ENCODE results near the gene OR2T10. TPM values are rescaled to one million over a fixed set of nuclear protein-coding genes. Genes with fewer than 3 reads are reported as not detected.

OR2T10 gene
- total RNA-seq, 1 donor, result not detected

- H3K79me2 ChIP-seq (ENCODE audit: insufficient read depth, low read length), result no peaks in the 10 kb centered on the region
- H3K27ac ChIP-seq (ENCODE audit: low read depth, low read length), result no peak overlapping the region
- no peak overlapping the region for H3K4me2 ChIP-seq (ENCODE audit: insufficient read depth, low read length)
- H2AFZ ChIP-seq (ENCODE audit: low read length), result no peak overlapping the region
- H3K4me1 ChIP-seq (ENCODE audit: insufficient read depth, low read length), result no peaks in the 10 kb centered on the region
- no peaks in the 10 kb centered on the region for H4K20me1 ChIP-seq (ENCODE audit: insufficient read depth, low read length)
- DNase-seq (ENCODE audit: insufficient read length, low spot score, missing footprints), result no peak
- TF ChIP-seq CTCF (IDR thresholded peaks at IDR 0.05; ENCODE audit: extremely low read depth, low read depth, low read length), result no peak
- H3K9me3 ChIP-seq (ENCODE audit: low read depth, low read length), result no peaks in the 10 kb centered on the region
- H3K36me3 ChIP-seq (ENCODE audit: insufficient read depth, low read length), result no peaks in the 10 kb centered on the region
- no peak overlapping the region for H3K4me3 ChIP-seq (ENCODE audit: insufficient read depth, low read length)
- no peaks in the 10 kb centered on the region for H3K27me3 ChIP-seq (ENCODE audit: insufficient read depth, low read length)
Observed at GRCh38 chr1:248625971-248626370, 28.5 kb upstream of the OR2T10 start.

GRCh38 chr1:248625166-248625565 lies 27.7 kb upstream of the OR2T10 start:
- no peak for DNase-seq (ENCODE audit: insufficient read length, low spot score, missing footprints)
- H3K36me3 ChIP-seq (ENCODE audit: insufficient read depth, low read length), result no peaks in the 10 kb centered on the region
- no peaks in the 10 kb centered on the region for H3K9me3 ChIP-seq (ENCODE audit: low read depth, low read length)
- H4K20me1 ChIP-seq (ENCODE audit: insufficient read depth, low read length), result no peaks in the 10 kb centered on the region
- no peak overlapping the region for H3K4me3 ChIP-seq (ENCODE audit: insufficient read depth, low read length)
- H3K4me2 ChIP-seq (ENCODE audit: insufficient read depth, low read length), result no peak overlapping the region
- no peaks in the 10 kb centered on the region for H3K79me2 ChIP-seq (ENCODE audit: insufficient read depth, low read length)
- TF ChIP-seq CTCF (IDR thresholded peaks at IDR 0.05; ENCODE audit: extremely low read depth, low read depth, low read length), result no peak
- no peaks in the 10 kb centered on the region for H3K4me1 ChIP-seq (ENCODE audit: insufficient read depth, low read length)
- H3K27ac ChIP-seq (ENCODE audit: low read depth, low read length), result no peak overlapping the region
- H3K27me3 ChIP-seq (ENCODE audit: insufficient read depth, low read length), result no peaks in the 10 kb centered on the region
- H2AFZ ChIP-seq (ENCODE audit: low read length), result no peak overlapping the region

- Histone ChIP-seq H3K27me3 (ENCODE audit: insufficient read depth, low read length) (no peaks in the 10 kb centered on the region), H3K36me3 (ENCODE audit: insufficient read depth, low read length) (no peaks in the 10 kb centered on the region), H4K20me1 (ENCODE audit: insufficient read depth, low read length) (no peaks in the 10 kb centered on the region), H3K79me2 (ENCODE audit: insufficient read depth, low read length) (no peaks in the 10 kb centered on the region), H2AFZ (ENCODE audit: low read length) (no peak overlapping the region), H3K4me3 (ENCODE audit: insufficient read depth, low read length) (no peak overlapping the region), H3K9me3 (ENCODE audit: low read depth, low read length) (no peaks in the 10 kb centered on the region), H3K27ac (ENCODE audit: low read depth, low read length) (no peak overlapping the region), H3K4me2 (ENCODE audit: insufficient read depth, low read length) (no peak overlapping the region), H3K4me1 (ENCODE audit: insufficient read depth, low read length) (no peaks in the 10 kb centered on the region)
- peak; percentile 56 for TF ChIP-seq CTCF (IDR thresholded peaks at IDR 0.05; ENCODE audit: extremely low read depth, low read depth, low read length)
- DNase-seq (ENCODE audit: insufficient read length, low spot score, missing footprints), result peak; percentile 60
Observed at GRCh38 chr1:248622570-248623001, 25.1 kb upstream of the OR2T10 start.

GRCh38 chr1:248621770-248622169 lies 24.3 kb upstream of the OR2T10 start:
- Histone ChIP-seq H3K4me1 (ENCODE audit: insufficient read depth, low read length) (no peaks in the 10 kb centered on the region), H3K36me3 (ENCODE audit: insufficient read depth, low read length) (no peaks in the 10 kb centered on the region), H4K20me1 (ENCODE audit: insufficient read depth, low read length) (no peaks in the 10 kb centered on the region), H3K27me3 (ENCODE audit: insufficient read depth, low read length) (no peaks in the 10 kb centered on the region), H2AFZ (ENCODE audit: low read length) (no peak overlapping the region), H3K4me3 (ENCODE audit: insufficient read depth, low read length) (no peak overlapping the region), H3K79me2 (ENCODE audit: insufficient read depth, low read length) (no peaks in the 10 kb centered on the region), H3K27ac (ENCODE audit: low read depth, low read length) (no peak overlapping the region), H3K9me3 (ENCODE audit: low read depth, low read length) (no peaks in the 10 kb centered on the region), H3K4me2 (ENCODE audit: insufficient read depth, low read length) (no peak overlapping the region)
- DNase-seq (ENCODE audit: insufficient read length, low spot score, missing footprints), result no peak
- TF ChIP-seq CTCF (IDR thresholded peaks at IDR 0.05; ENCODE audit: extremely low read depth, low read depth, low read length), result no peak

Measured in osteoblast (primary cell).